ENCODE measurements around the gene TNNI2. TPM values are rescaled to one million over a fixed set of nuclear protein-coding genes. Genes with fewer than 3 reads are reported as not detected.

The TNNI2 gene
- total and polyA plus RNA-seq, 5 donors: not detected

- DNase-seq: peak in 2 of 3 donors; percentile 59 to 65
- no peak for ATAC-seq
- Histone ChIP-seq H3K4me1 (ENCODE audit: control insufficient read depth, insufficient read depth, low read length) (no peaks in the 10 kb centered on the region), H3K27ac (ENCODE audit: low read length) (no peak overlapping the region), H3K4me3 (ENCODE audit: low read length) (no peak overlapping the region), H3K9me3 (ENCODE audit: control insufficient read depth, low read length) (no peaks in the 10 kb centered on the region), H3K27me3 (ENCODE audit: control insufficient read depth, insufficient read depth) (no peaks in the 10 kb centered on the region)
- WGBS: 68% methylated on average over 9 of the region's 9 CpGs
- intact Hi-C loops (cut with DNase I): loop anchor here in 1 of 4 donors (5.0 kb wide), 1 partner anchor 46 kb away; no protein-coding TSS in a partner anchor
Measured at GRCh38 chr11:1888347-1888753, 49.6 kb downstream of the TNNI2 start.

- H3K4me1 ChIP-seq (ENCODE audit: control insufficient read depth, insufficient read depth, low read length): no peaks in the 10 kb centered on the region
- H3K27ac ChIP-seq (ENCODE audit: low read length): no peak overlapping the region
- H3K4me3 ChIP-seq (ENCODE audit: low read length): no peak overlapping the region
- ATAC-seq (no peak), DNase-seq (no peak)
- intact Hi-C loops (cut with DNase I): loop anchor here in 1 of 4 donors (5.0 kb wide), 1 partner anchor 47 kb away; no protein-coding TSS in a partner anchor
- 86% methylated on average over 6 of the region's 6 CpGs for WGBS
- no peaks in the 10 kb centered on the region for H3K9me3 ChIP-seq (ENCODE audit: control insufficient read depth, low read length)
- no peaks in the 10 kb centered on the region for H3K27me3 ChIP-seq (ENCODE audit: control insufficient read depth, insufficient read depth)
Measured at GRCh38 chr11:1888811-1889210, 50.0 kb downstream of the TNNI2 start.

GRCh38 chr11:1889224-1889930 lies 50.6 kb downstream of the TNNI2 start:
- Histone ChIP-seq H3K9me3 (ENCODE audit: control insufficient read depth, low read length) (no peaks in the 10 kb centered on the region), H3K4me3 (ENCODE audit: low read length) (no peak overlapping the region), H3K27ac (ENCODE audit: low read length) (no peak overlapping the region), H3K4me1 (ENCODE audit: control insufficient read depth, insufficient read depth, low read length) (no peaks in the 10 kb centered on the region), H3K27me3 (ENCODE audit: control insufficient read depth, insufficient read depth) (no peaks in the 10 kb centered on the region)
- DNase-seq: peak in 2 of 3 donors; percentile 78 to 84
- intact Hi-C loops (cut with DNase I): loop anchor here in 1 of 4 donors (5.0 kb wide), 1 partner anchor 47 kb away; no protein-coding TSS in a partner anchor
- 79% methylated on average over 34 of the region's 34 CpGs for WGBS
- peak; percentile 23 to 30 for ATAC-seq

- no peaks in the 10 kb centered on the region for H3K27me3 ChIP-seq (ENCODE audit: control insufficient read depth, insufficient read depth)
- 90% methylated on average over 33 of the region's 33 CpGs for WGBS
- no peaks in the 10 kb centered on the region for H3K4me1 ChIP-seq (ENCODE audit: control insufficient read depth, insufficient read depth, low read length)
- peak in 1 of 3 donors; percentile 62 for DNase-seq
- no peak overlapping the region for H3K27ac ChIP-seq (ENCODE audit: low read length)
- peak; percentile 9 to 15 for ATAC-seq
- no peak overlapping the region for H3K4me3 ChIP-seq (ENCODE audit: low read length)
- intact Hi-C loops (cut with DNase I): loop anchor here in 3 of 4 donors (5.0 to 10.0 kb wide), 3 partner anchors 45 to 55 kb away; partner anchors contain the start of gene MRPL23 (in 1 of the 3)
- no peaks in the 10 kb centered on the region for H3K9me3 ChIP-seq (ENCODE audit: control insufficient read depth, low read length)
Measured at GRCh38 chr11:1889941-1890855, 51.4 kb downstream of the TNNI2 start.

Small RNA genes within 50 kb of the gene (microRNA-seq; reads per million reads assigned to microRNA genes)
- gene MIR4298: 0 reads per million in 2 donors
- 0 to 0.54 reads per million in 2 donors for gene MIR7847

Other genes starting within 250 kb of the TNNI2 start
- gene KRTAP5-2, start 240.7 kb upstream of the TNNI2 start, total RNA-seq: not detected
- gene KRTAP5-2, start 240.7 kb upstream of the TNNI2 start, polyA plus RNA-seq: not detected
- gene KRTAP5-3, start 230.5 kb upstream of the TNNI2 start, total RNA-seq: not detected
- gene KRTAP5-3, start 230.5 kb upstream of the TNNI2 start, polyA plus RNA-seq: not detected
- not detected for gene KRTAP5-4, start 216.8 kb upstream of the TNNI2 start, total RNA-seq
- gene KRTAP5-4, start 216.8 kb upstream of the TNNI2 start, polyA plus RNA-seq: not detected
- not detected for gene KRTAP5-5, start 209.2 kb upstream of the TNNI2 start, total RNA-seq
- gene KRTAP5-5, start 209.2 kb upstream of the TNNI2 start, polyA plus RNA-seq: not detected
- gene KRTAP5-6, start 141.8 kb upstream of the TNNI2 start, total RNA-seq: not detected
- gene KRTAP5-6, start 141.8 kb upstream of the TNNI2 start, polyA plus RNA-seq: not detected
- 1 to 10 TPM in 1 of 4 donors, under 1 TPM in 3; 0.48 to 1.0 (median 0.59) TPM for gene IFITM10, start 88.4 kb upstream of the TNNI2 start, total RNA-seq
- gene IFITM10, start 88.4 kb upstream of the TNNI2 start, polyA plus RNA-seq: 0.25 TPM
- gene CTSD, start 75.1 kb upstream of the TNNI2 start, total RNA-seq: 100 to 1,000 TPM; 674 to 717 (median 700) TPM
- gene CTSD, start 75.1 kb upstream of the TNNI2 start, polyA plus RNA-seq: 748 TPM
- not detected for gene SYT8, start 4.0 kb upstream of the TNNI2 start, total RNA-seq
- not detected for gene SYT8, start 4.0 kb upstream of the TNNI2 start, polyA plus RNA-seq
- 10 to 100 TPM in 3 of 4 donors, 1 to 10 TPM in 1; 7.6 to 18.3 (median 14.8) TPM for gene LSP1, start 14.1 kb downstream of the TNNI2 start, total RNA-seq
- 11.7 TPM for gene LSP1, start 14.1 kb downstream of the TNNI2 start, polyA plus RNA-seq
- gene PRR33, start 52.9 kb downstream of the TNNI2 start, total RNA-seq: under 1 TPM; 0.11 to 0.82 (median 0.24) TPM
- 0.81 TPM for gene PRR33, start 52.9 kb downstream of the TNNI2 start, polyA plus RNA-seq
- 10 to 100 TPM in 3 of 4 donors, 1 to 10 TPM in 1; 9.0 to 58.7 (median 34.1) TPM for gene TNNT3, start 80.7 kb downstream of the TNNI2 start, total RNA-seq
- 63.1 TPM for gene TNNT3, start 80.7 kb downstream of the TNNI2 start, polyA plus RNA-seq
- 100 to 1,000 TPM in 1 of 4 donors, 10 to 100 TPM in 3; 47.1 to 102 (median 74.8) TPM for gene MRPL23, start 108.4 kb downstream of the TNNI2 start, total RNA-seq
- gene MRPL23, start 108.4 kb downstream of the TNNI2 start, polyA plus RNA-seq: 108 TPM
- 100 to 1,000 TPM; 279 to 500 (median 401) TPM for gene H19, start 158.9 kb downstream of the TNNI2 start, total RNA-seq
- 813 TPM for gene H19, start 158.9 kb downstream of the TNNI2 start, polyA plus RNA-seq